HG03565 (cell line): ENCODE measurements around the gene ACP4.
A peak's percentile ranks its signal among the peaks of the same experiment; 100 is the strongest.
"Not testable (repeated sequence)": the region's sequence is repeated elsewhere in the genome, so short reads cannot be mapped to it uniquely, and the experiment has no call there.

ENCODE experiments used
- ATAC-seq: cut with Tn5 transposase; IDR thresholded peaks from one replicate; pipeline ENCODE4 v1.9.1; 2021; ENCODE audit warnings: mild to moderate bottlenecking, moderate library complexity; ENCODE audit not compliant: unreplicated experiment

Gene ACP4

GRCh38 chr19:50796634-50797428 is 6.6 kb downstream of the ACP4 start:
- no peak for ATAC-seq

- no peak for ATAC-seq
Observed at GRCh38 chr19:50797429-50797780, 7.2 kb downstream of the ACP4 start.

GRCh38 chr19:50797781-50798658 is 7.8 kb downstream of the ACP4 start:
- no peak for ATAC-seq

GRCh38 chr19:50798659-50799546 is 8.7 kb downstream of the ACP4 start:
- ATAC-seq: no peak

GRCh38 chr19:50799547-50799851 is 9.3 kb downstream of the ACP4 start:
- no peak for ATAC-seq

GRCh38 chr19:50801107-50801506 is 10.9 kb downstream of the ACP4 start:
- ATAC-seq: no peak

- no peak for ATAC-seq
Observed at GRCh38 chr19:50803633-50804419, 13.6 kb downstream of the ACP4 start.

GRCh38 chr19:50804420-50805272 is 14.4 kb downstream of the ACP4 start:
- ATAC-seq: peak; percentile 87

GRCh38 chr19:50808856-50809255 is 18.6 kb downstream of the ACP4 start:
- no peak for ATAC-seq

GRCh38 chr19:50811622-50812238 is 21.5 kb downstream of the ACP4 start:
- not testable (repeated sequence) for ATAC-seq

GRCh38 chr19:50812474-50812873 is 22.3 kb downstream of the ACP4 start:
- ATAC-seq: no peak

GRCh38 chr19:50814883-50815282 is 24.7 kb downstream of the ACP4 start:
- ATAC-seq: no peak

GRCh38 chr19:50815439-50815838 is 25.2 kb downstream of the ACP4 start:
- no peak for ATAC-seq

- ATAC-seq: peak; percentile 42
Observed at GRCh38 chr19:50817941-50818858, 28.0 kb downstream of the ACP4 start.

GRCh38 chr19:50818859-50819472 is 28.8 kb downstream of the ACP4 start:
- ATAC-seq: no peak

- ATAC-seq: no peak
Observed at GRCh38 chr19:50819636-50820035, 29.4 kb downstream of the ACP4 start.

GRCh38 chr19:50820086-50820485 is 29.9 kb downstream of the ACP4 start:
- ATAC-seq: no peak
